Measurements from ENCODE around the gene SLC1A7. TPM values are rescaled to one million over a fixed set of nuclear protein-coding genes. Genes with fewer than 3 reads are reported as not detected.
A peak's percentile ranks its signal among the peaks of the same experiment; 100 is the strongest.

The SLC1A7 gene
- total and polyA plus RNA-seq, 3 donors from 2014 or later, result 0.32 to 1.2 (median 0.47) TPM

DNA sequence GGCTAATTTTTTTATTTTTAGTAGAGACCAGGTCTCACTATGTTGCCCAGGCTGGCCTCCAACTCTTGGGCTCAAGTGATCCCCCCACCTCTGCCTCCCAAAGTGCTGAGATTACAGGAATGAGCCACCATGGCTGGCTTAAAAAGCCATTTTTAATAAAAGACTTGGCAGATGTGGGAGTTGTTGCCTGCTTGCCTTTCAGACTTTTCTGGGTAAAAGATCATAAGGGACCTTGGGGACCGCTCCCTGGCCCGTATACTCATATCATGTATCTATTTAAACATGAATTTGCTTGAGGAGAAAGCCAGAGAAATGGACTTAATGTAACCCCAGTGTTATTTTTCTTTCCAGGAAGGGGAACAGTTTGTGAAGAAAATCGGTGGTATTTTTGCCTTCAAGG lies 103.9 kb downstream of the SLC1A7 start:
- intact Hi-C loops (cut with DNase I; ENCODE audit: low total_unique reads), result no loop called here
- peak; percentile 33 for DNase-seq
- H3K36me3 ChIP-seq (ENCODE audit: low read depth, missing control alignments), result no peaks in the 10 kb centered on the region
- H3K4me3 ChIP-seq, result no peak overlapping the region
- 31 to 69% methylated on average over 3 of the region's 3 CpGs for WGBS, 2 donors
- H3K4me1 ChIP-seq, result peaks cover 9% of the 10 kb centered on the region
- no peak overlapping the region for H3K27ac ChIP-seq
- no peaks in the 10 kb centered on the region for H3K9me3 ChIP-seq
- no peaks in the 10 kb centered on the region for H3K27me3 ChIP-seq
- TF ChIP-seq POLR2A (IDR thresholded peaks at IDR 0.05), result no peak
- TF ChIP-seq, protein P1, sequence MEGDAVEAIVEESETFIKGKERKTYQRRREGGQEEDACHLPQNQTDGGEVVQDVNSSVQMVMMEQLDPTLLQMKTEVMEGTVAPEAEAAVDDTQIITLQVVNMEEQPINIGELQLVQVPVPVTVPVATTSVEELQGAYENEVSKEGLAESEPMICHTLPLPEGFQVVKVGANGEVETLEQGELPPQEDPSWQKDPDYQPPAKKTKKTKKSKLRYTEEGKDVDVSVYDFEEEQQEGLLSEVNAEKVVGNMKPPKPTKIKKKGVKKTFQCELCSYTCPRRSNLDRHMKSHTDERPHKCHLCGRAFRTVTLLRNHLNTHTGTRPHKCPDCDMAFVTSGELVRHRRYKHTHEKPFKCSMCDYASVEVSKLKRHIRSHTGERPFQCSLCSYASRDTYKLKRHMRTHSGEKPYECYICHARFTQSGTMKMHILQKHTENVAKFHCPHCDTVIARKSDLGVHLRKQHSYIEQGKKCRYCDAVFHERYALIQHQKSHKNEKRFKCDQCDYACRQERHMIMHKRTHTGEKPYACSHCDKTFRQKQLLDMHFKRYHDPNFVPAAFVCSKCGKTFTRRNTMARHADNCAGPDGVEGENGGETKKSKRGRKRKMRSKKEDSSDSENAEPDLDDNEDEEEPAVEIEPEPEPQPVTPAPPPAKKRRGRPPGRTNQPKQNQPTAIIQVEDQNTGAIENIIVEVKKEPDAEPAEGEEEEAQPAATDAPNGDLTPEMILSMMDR (IDR thresholded peaks at IDR 0.05), result no peak

Small RNAs within 50 kb of the gene (small RNA-seq; reads per million reads assigned to genes)
- gene HIGD1AP11, result 0 reads per million in 2 donors

Other genes starting within 250 kb of the SLC1A7 start
- gene ECHDC2, start 220.9 kb downstream of the SLC1A7 start, total RNA-seq, result 100 to 1,000 TPM; 237 to 296 TPM
- gene ECHDC2, start 220.9 kb downstream of the SLC1A7 start, polyA plus RNA-seq (ENCODE audit: insufficient read depth, low read depth, low replicate concordance), result 168 TPM
- gene SCP2, start 215.4 kb downstream of the SLC1A7 start, total RNA-seq, result 100 to 1,000 TPM; 103 to 108 TPM
- gene SCP2, start 215.4 kb downstream of the SLC1A7 start, polyA plus RNA-seq (ENCODE audit: insufficient read depth, low read depth, low replicate concordance), result 102 TPM
- gene PODN, start 80.4 kb downstream of the SLC1A7 start, total RNA-seq, result 100 to 1,000 TPM in 1 of 2 donors, 10 to 100 TPM in 1; 87.5 to 104 TPM
- gene PODN, start 80.4 kb downstream of the SLC1A7 start, polyA plus RNA-seq (ENCODE audit: insufficient read depth, low read depth, low replicate concordance), result 69.3 TPM
- gene CPT2, start 54.2 kb upstream of the SLC1A7 start, total RNA-seq, result 10 to 100 TPM; 44.4 to 61.7 TPM
- 36.9 TPM for gene CPT2, start 54.2 kb upstream of the SLC1A7 start, polyA plus RNA-seq (ENCODE audit: insufficient read depth, low read depth, low replicate concordance)
- gene CZIB, start 78.0 kb upstream of the SLC1A7 start, total RNA-seq, result 10 to 100 TPM; 55.0 to 55.4 TPM
- 97.2 TPM for gene CZIB, start 78.0 kb upstream of the SLC1A7 start, polyA plus RNA-seq (ENCODE audit: insufficient read depth, low read depth, low replicate concordance)
- 10 to 100 TPM; 32.0 to 39.1 TPM for gene MAGOH, start 95.9 kb upstream of the SLC1A7 start, total RNA-seq
- 50.0 TPM for gene MAGOH, start 95.9 kb upstream of the SLC1A7 start, polyA plus RNA-seq (ENCODE audit: insufficient read depth, low read depth, low replicate concordance)
- 100 to 1,000 TPM; 223 to 253 TPM for gene LRP8, start 185.4 kb upstream of the SLC1A7 start, total RNA-seq
- gene LRP8, start 185.4 kb upstream of the SLC1A7 start, polyA plus RNA-seq (ENCODE audit: insufficient read depth, low read depth, low replicate concordance), result 64.3 TPM

All from testis (tissue), 3 donors.